Measurements from ENCODE around the gene PAQR8. TPM values are rescaled to one million over a fixed set of nuclear protein-coding genes. Genes with fewer than 3 reads are reported as not detected.

Gene PAQR8
- polyA plus RNA-seq, 1 of the 3 experiments (the other 2 are of a cell fraction): 2.3 TPM

GRCh38 chr6:52454556-52454955 lies 92.6 kb downstream of the PAQR8 start:
- CTCF ChIA-PET: interaction anchor here (0.6 to 1.2 kb wide), 4 partner anchors 10 to 136 kb away, joined by 3 to 4 read pairs (median 4); no protein-coding TSS in a partner anchor
- no peaks in the 10 kb centered on the region for H3K9me2 ChIP-seq
- H3K36me3 ChIP-seq (replicated peaks in 1 of 2; ENCODE audit: control insufficient read depth in 1 of 2, insufficient read depth in 2 of 2, low read length in 1 of 2): peaks cover 5 to 15% of the 10 kb centered on the region in 2 experiments
- H3K4me1 ChIP-seq (ENCODE audit: control insufficient read depth in 1 of 2, insufficient read depth in 2 of 2, low read depth in 1 of 2, low read length in 1 of 2): no peaks in the 10 kb centered on the region; a peak in 1 of 4 replicates
- H2AFZ ChIP-seq (ENCODE audit: low read depth): no peak overlapping the region
- DNase-seq: no peak
- no CpG with 5 or more reads among the region's 2 CpGs for WGBS (ENCODE audit: low lambda C conversion rate)
- H3K27me3 ChIP-seq (ENCODE audit: insufficient read depth): no peaks in the 10 kb centered on the region
- H3K4me2 ChIP-seq: no peak overlapping the region
- no peaks in the 10 kb centered on the region for H3K9me3 ChIP-seq
- H3K4me3 ChIP-seq (ENCODE audit: low read depth in 2 of 2, low read length in 1 of 2): no peak overlapping the region
- H3K9ac ChIP-seq: no peak overlapping the region
- TF ChIP-seq REST (IDR thresholded peaks at IDR 0.05; ENCODE audit: low read depth, low read length) (no peak), FOXJ3 (CRISPR knock-in tag; IDR thresholded peaks at IDR 0.05) (no peak), MXI1 (IDR thresholded peaks at IDR 0.05; ENCODE audit: low read depth, low read length) (no peak), SIN3A (IDR thresholded peaks at IDR 0.05; ENCODE audit: borderline replicate concordance, low read depth, low read length) (no peak), CHD2 (IDR thresholded peaks at IDR 0.05; ENCODE audit: low read length, partially characterized antibody) (no peak), TAF1 (IDR thresholded peaks at IDR 0.05; ENCODE audit: borderline replicate concordance, low read depth, low read length) (no peak), NFIC (IDR thresholded peaks at IDR 0.05; ENCODE audit: borderline replicate concordance) (no peak), MEF2A (IDR thresholded peaks at IDR 0.05; ENCODE audit: borderline replicate concordance, low read depth) (no peak)
- H3F3A ChIP-seq (replicated peaks; ENCODE audit: insufficient read depth): no peaks in the 10 kb centered on the region
- H3K27ac ChIP-seq (ENCODE audit: low read depth in 2 of 2, low read length in 1 of 2): no peak overlapping the region
- H3K79me2 ChIP-seq (ENCODE audit: insufficient read depth): no peaks in the 10 kb centered on the region
- POLR2A ChIA-PET: no interaction called here
- H4K20me1 ChIP-seq (ENCODE audit: insufficient read depth): no peaks in the 10 kb centered on the region

GRCh38 chr6:52457096-52457495 lies 95.1 kb downstream of the PAQR8 start:
- Histone ChIP-seq H3K27me3 (ENCODE audit: insufficient read depth) (no peaks in the 10 kb centered on the region), H3F3A (replicated peaks; ENCODE audit: insufficient read depth) (no peaks in the 10 kb centered on the region), H3K4me1 (ENCODE audit: control insufficient read depth in 1 of 2, insufficient read depth in 2 of 2, low read depth in 1 of 2, low read length in 1 of 2) (no peaks in the 10 kb centered on the region; a peak in 1 of 4 replicates), H3K4me3 (ENCODE audit: low read depth in 2 of 2, low read length in 1 of 2) (no peak overlapping the region), H3K27ac (ENCODE audit: low read depth in 2 of 2, low read length in 1 of 2) (no peak overlapping the region), H3K79me2 (ENCODE audit: insufficient read depth) (no peaks in the 10 kb centered on the region), H3K9me3 (no peaks in the 10 kb centered on the region), H3K9me2 (no peaks in the 10 kb centered on the region), H3K36me3 (replicated peaks in 1 of 2; ENCODE audit: control insufficient read depth in 1 of 2, insufficient read depth in 2 of 2, low read length in 1 of 2) (peaks cover 5 to 14% of the 10 kb centered on the region in 2 experiments), H3K4me2 (no peak overlapping the region), H4K20me1 (ENCODE audit: insufficient read depth) (no peaks in the 10 kb centered on the region), H2AFZ (ENCODE audit: low read depth) (no peak overlapping the region), H3K9ac (no peak overlapping the region)
- WGBS (ENCODE audit: low lambda C conversion rate): 95% methylated on average over 2 of the region's 2 CpGs
- CTCF ChIA-PET: no interaction called here
- DNase-seq: no peak
- POLR2A ChIA-PET: no interaction called here
- no peak for TF ChIP-seq IRF3 (IDR thresholded peaks at IDR 0.05; ENCODE audit: low read depth, low read length)
- no peak for TF ChIP-seq TEAD4 (IDR thresholded peaks at IDR 0.05; ENCODE audit: borderline replicate concordance, insufficient read depth)
- TF ChIP-seq REST (IDR thresholded peaks at IDR 0.05; ENCODE audit: low read depth, low read length): no peak
- no peak for TF ChIP-seq SIN3A (IDR thresholded peaks at IDR 0.05; ENCODE audit: borderline replicate concordance, low read depth, low read length)
- TF ChIP-seq NRF1 (IDR thresholded peaks at IDR 0.05; ENCODE audit: low read depth, low read length): no peak
- no peak for TF ChIP-seq MAX (IDR thresholded peaks at IDR 0.05; ENCODE audit: low read depth)
- TF ChIP-seq EZH2phosphoT487 (IDR thresholded peaks at IDR 0.05; ENCODE audit: borderline replicate concordance, low read depth): no peak
- TF ChIP-seq MXI1 (IDR thresholded peaks at IDR 0.05; ENCODE audit: low read depth, low read length): no peak
- TF ChIP-seq EP300 (IDR thresholded peaks at IDR 0.05; ENCODE audit: borderline replicate concordance in 1 of 2, low read depth in 1 of 2, low read length in 1 of 2): no peak
- no peak for TF ChIP-seq ELF1 (IDR thresholded peaks at IDR 0.05)
- no peak for TF ChIP-seq RCOR1 (IDR thresholded peaks at IDR 0.05; ENCODE audit: low read length)
- TF ChIP-seq, protein P1, sequence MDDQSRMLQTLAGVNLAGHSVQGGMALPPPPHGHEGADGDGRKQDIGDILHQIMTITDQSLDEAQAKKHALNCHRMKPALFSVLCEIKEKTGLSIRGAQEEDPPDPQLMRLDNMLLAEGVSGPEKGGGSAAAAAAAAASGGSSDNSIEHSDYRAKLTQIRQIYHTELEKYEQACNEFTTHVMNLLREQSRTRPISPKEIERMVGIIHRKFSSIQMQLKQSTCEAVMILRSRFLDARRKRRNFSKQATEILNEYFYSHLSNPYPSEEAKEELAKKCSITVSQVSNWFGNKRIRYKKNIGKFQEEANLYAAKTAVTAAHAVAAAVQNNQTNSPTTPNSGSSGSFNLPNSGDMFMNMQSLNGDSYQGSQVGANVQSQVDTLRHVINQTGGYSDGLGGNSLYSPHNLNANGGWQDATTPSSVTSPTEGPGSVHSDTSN (IDR thresholded peaks at IDR 0.05): no peak
- no peak for TF ChIP-seq RAD21 (IDR thresholded peaks at IDR 0.05; ENCODE audit: low read length)
